ENCODE results near the gene TICAM1.

- TF ChIP-seq SUZ12 (IDR thresholded peaks at IDR 0.05) (no peak), SP1 (IDR thresholded peaks at IDR 0.05) (no peak), LEF1 (IDR thresholded peaks at IDR 0.05; ENCODE audit: borderline replicate concordance) (no peak), FOXM1 (IDR thresholded peaks at IDR 0.05; ENCODE audit: borderline replicate concordance) (no peak), BHLHE40 (IDR thresholded peaks at IDR 0.05; ENCODE audit: borderline replicate concordance) (no peak), CTBP1 (IDR thresholded peaks at IDR 0.05; ENCODE audit: borderline replicate concordance) (no peak), ZNF384 (IDR thresholded peaks at IDR 0.05) (no peak)
Measured at GRCh38 chr19:4802711-4803110, 28.8 kb downstream of the TICAM1 start.

All from HEK293T (cell line).